Brain microvascular endothelial cell (primary cell): ENCODE measurements around the gene SHROOM3.

ENCODE experiments used
- DNase-seq: peaks from one replicate; pipeline ENCODE4 v3.0.0-alpha.2; 2020
- H3K27ac ChIP-seq: fragments of 250-450 bp; sonication (Bioruptor Pico); 2 replicates; pipeline ENCODE4 v1.5.1; 2020; ENCODE audit warnings: mild to moderate bottlenecking, moderate library complexity
- H3K27me3 ChIP-seq: fragments of 250-450 bp; sonication (Bioruptor Pico); replicated peaks from 2 replicates; pipeline ENCODE4 v1.5.1; 2020; ENCODE audit warnings: mild to moderate bottlenecking
- H3K36me3 ChIP-seq: fragments of 250-450 bp; sonication (Bioruptor Pico); replicated peaks from 2 replicates; pipeline ENCODE4 v1.5.1; 2020; ENCODE audit warnings: mild to moderate bottlenecking
- H3K4me3 ChIP-seq: 2 replicates; pipeline ENCODE4 v1.5.1; 2011; ENCODE audit warnings: low read depth, mild to moderate bottlenecking, control low read depth, low read length, moderate library complexity
- CTCF ChIP-seq: IDR thresholded peaks from 2 replicates; pipeline ENCODE4 v1.5.1; 2011; ENCODE audit warnings: low read depth, mild to moderate bottlenecking, moderate library complexity, low read length, control low read depth, inconsistent platforms; ENCODE audit errors: missing control alignments
- in situ Hi-C: cut with HindIII; loops from 2 replicates; pipeline ENCODE4 v1.10.0; 2017; ENCODE audit warnings: low sequenced_read_pairs, low pct_ligation_motif_present

SHROOM3 gene

GRCh38 chr4:76562836-76563453 is 127.9 kb downstream of the SHROOM3 start:
- H3K27me3 ChIP-seq: no peaks in the 10 kb centered on the region
- in situ Hi-C loops: no loop called here
- no peak for DNase-seq
- no peaks in the 10 kb centered on the region for H3K36me3 ChIP-seq
- H3K27ac ChIP-seq: peak overlapping the region; percentile 61
- H3K4me3 ChIP-seq: no peak overlapping the region
- TF ChIP-seq CTCF: no peak

GRCh38 chr4:76563454-76564122 is 128.6 kb downstream of the SHROOM3 start:
- no peak overlapping the region for H3K4me3 ChIP-seq
- DNase-seq: no peak
- H3K27me3 ChIP-seq: no peaks in the 10 kb centered on the region
- in situ Hi-C loops: no loop called here
- no peak for TF ChIP-seq CTCF
- peak overlapping the region; percentile 0 for H3K27ac ChIP-seq
- H3K36me3 ChIP-seq: no peaks in the 10 kb centered on the region

GRCh38 chr4:76564123-76564915 is 129.3 kb downstream of the SHROOM3 start:
- TF ChIP-seq CTCF: no peak
- in situ Hi-C loops: no loop called here
- Histone ChIP-seq H3K27ac (peak overlapping the region; percentile 0), H3K4me3 (no peak overlapping the region), H3K36me3 (no peaks in the 10 kb centered on the region), H3K27me3 (no peaks in the 10 kb centered on the region)
- no peak for DNase-seq

GRCh38 chr4:76568262-76568661 is 133.2 kb downstream of the SHROOM3 start:
- Histone ChIP-seq H3K36me3 (no peaks in the 10 kb centered on the region), H3K4me3 (no peak overlapping the region), H3K27me3 (no peaks in the 10 kb centered on the region), H3K27ac (no peak overlapping the region)
- in situ Hi-C loops: no loop called here
- DNase-seq: no peak
- TF ChIP-seq CTCF: no peak

GRCh38 chr4:76569225-76569624 is 134.2 kb downstream of the SHROOM3 start:
- no peak overlapping the region for H3K27ac ChIP-seq
- H3K4me3 ChIP-seq: no peak overlapping the region
- no peak for TF ChIP-seq CTCF
- no peak for DNase-seq
- H3K27me3 ChIP-seq: no peaks in the 10 kb centered on the region
- in situ Hi-C loops: no loop called here
- no peaks in the 10 kb centered on the region for H3K36me3 ChIP-seq
